Measurements from ENCODE around the gene ABCC4. TPM values are rescaled to one million over a fixed set of nuclear protein-coding genes. Genes with fewer than 3 reads are reported as not detected.

ABCC4 gene
- polyA plus RNA-seq, 1 donor from 2014 or later = 2.4 TPM

- Histone ChIP-seq H3K4me2 (ENCODE audit: low read length) (no peak overlapping the region), H3K9ac (ENCODE audit: low read length) (no peak overlapping the region), H3K9me2 (ENCODE audit: insufficient read depth, low read length) (no peaks in the 10 kb centered on the region), H3K79me2 (replicated peaks; ENCODE audit: insufficient read depth, low read length) (no peaks in the 10 kb centered on the region), H4K20me1 (ENCODE audit: insufficient read depth) (no peaks in the 10 kb centered on the region), H3K27ac (ENCODE audit: low read length) (no peak overlapping the region), H3F3A (ENCODE audit: insufficient read depth, low read length, poor library complexity, severe bottlenecking) (no peaks in the 10 kb centered on the region), H2AFZ (ENCODE audit: low read depth, low read length) (no peak overlapping the region), H3K36me3 (ENCODE audit: insufficient read depth, low read length) (no peaks in the 10 kb centered on the region), H3K9me3 (ENCODE audit: low read length) (peaks cover 3% of the 10 kb centered on the region), H3K27me3 (ENCODE audit: insufficient read depth, low read depth, low read length) (no peaks in the 10 kb centered on the region), H3K4me3 (ENCODE audit: low read length) (no peak overlapping the region)
- TF ChIP-seq POLR2AphosphoS5 (IDR thresholded peaks at IDR 0.05) (no peak), SMC3 (conservative IDR thresholded peaks at IDR 0.05; ENCODE audit: poor library complexity) (no peak), RAD21 (conservative IDR thresholded peaks at IDR 0.05) (no peak), EP300 (conservative IDR thresholded peaks at IDR 0.05; ENCODE audit: poor library complexity, severe bottlenecking) (no peak), TAF1 (IDR thresholded peaks at IDR 0.05; ENCODE audit: low read depth) (no peak), EZH2 (IDR thresholded peaks at IDR 0.05; ENCODE audit: borderline replicate concordance, insufficient read depth, low read length, poor library complexity, severe bottlenecking) (no peak), REST (IDR thresholded peaks at IDR 0.05; ENCODE audit: borderline replicate concordance) (no peak), CTCF (IDR thresholded peaks at IDR 0.05; ENCODE audit: poor library complexity, severe bottlenecking) (no peak), MXI1 (conservative IDR thresholded peaks at IDR 0.05; ENCODE audit: poor library complexity, severe bottlenecking) (no peak)
These were observed 118.5 kb downstream of the ABCC4 start for GRCh38 chr13:95182570-95183265.

- Histone ChIP-seq H3K9me2 (ENCODE audit: insufficient read depth, low read length) (no peaks in the 10 kb centered on the region), H2AFZ (ENCODE audit: low read depth, low read length) (no peak overlapping the region), H3K4me3 (ENCODE audit: low read length) (no peak overlapping the region), H3K79me2 (replicated peaks; ENCODE audit: insufficient read depth, low read length) (no peaks in the 10 kb centered on the region), H3K9me3 (ENCODE audit: low read length) (peaks cover under 1% of the 10 kb centered on the region), H3K36me3 (ENCODE audit: insufficient read depth, low read length) (no peaks in the 10 kb centered on the region), H4K20me1 (ENCODE audit: insufficient read depth) (no peaks in the 10 kb centered on the region), H3K27ac (ENCODE audit: low read length) (no peak overlapping the region), H3K9ac (ENCODE audit: low read length) (no peak overlapping the region), H3F3A (ENCODE audit: insufficient read depth, low read length, poor library complexity, severe bottlenecking) (no peaks in the 10 kb centered on the region), H3K27me3 (ENCODE audit: insufficient read depth, low read depth, low read length) (no peaks in the 10 kb centered on the region), H3K4me2 (ENCODE audit: low read length) (no peak overlapping the region)
- TF ChIP-seq RAD21 (conservative IDR thresholded peaks at IDR 0.05) = no peak
- no peak for TF ChIP-seq EP300 (conservative IDR thresholded peaks at IDR 0.05; ENCODE audit: poor library complexity, severe bottlenecking)
- TF ChIP-seq TAF1 (IDR thresholded peaks at IDR 0.05; ENCODE audit: low read depth) = no peak
- no peak for TF ChIP-seq CTCF (IDR thresholded peaks at IDR 0.05; ENCODE audit: poor library complexity, severe bottlenecking)
- TF ChIP-seq POLR2AphosphoS5 (IDR thresholded peaks at IDR 0.05) = no peak
- TF ChIP-seq REST (IDR thresholded peaks at IDR 0.05; ENCODE audit: borderline replicate concordance) = no peak
- TF ChIP-seq MXI1 (conservative IDR thresholded peaks at IDR 0.05; ENCODE audit: poor library complexity, severe bottlenecking) = no peak
- TF ChIP-seq SMC3 (conservative IDR thresholded peaks at IDR 0.05; ENCODE audit: poor library complexity) = no peak
- TF ChIP-seq EZH2 (IDR thresholded peaks at IDR 0.05; ENCODE audit: borderline replicate concordance, insufficient read depth, low read length, poor library complexity, severe bottlenecking) = no peak
These were observed 119.7 kb downstream of the ABCC4 start for GRCh38 chr13:95181586-95181985.

Data from neural cell (in vitro differentiated cells).